Pancreas (tissue), 10 donors: ENCODE results near the gene ZNF296. TPM values are rescaled to one million over a fixed set of nuclear protein-coding genes. Genes with fewer than 3 reads are reported as not detected.

Experiments
- ATAC-seq, 4 donors: fragments of 200-7000 bp; cut with Tn5 transposase; one replicate each; pipeline versions ENCODE4 v1.8.0 to v1.9.1; 2020; ENCODE audit warnings: mild to moderate bottlenecking in 4 of 4, moderate library complexity in 4 of 4
- DNase-seq, 6 donors: peaks; one replicate each; pipeline ENCODE4 v3.0.0-alpha.2; 2020
- FAIRE-seq: peaks from 2 replicates; lab custom pipeline; 2012; peaks lifted over from hg19 to GRCh38; lab: Jason Lieb, UNC
- H3K27ac ChIP-seq, 4 donors: fragments of 200-600 bp; sonication (generic); 1 replicate in 3 of 4; 2 replicates in 1 of 4; pipeline versions ENCODE4 v1.5.0 to v1.8.0; 2020
- H3K27me3 ChIP-seq, 4 donors: fragments of 200-600 bp; one replicate each; pipeline ENCODE4 v1.8.0; 2021
- H3K36me3 ChIP-seq, 3 donors: fragments of 200-600 bp; sonication (generic) in 1 of 3; one replicate each; pipeline versions ENCODE4 v1.5.0 to v1.8.0; 2020 to 2021
- H3K4me1 ChIP-seq, 3 donors: fragments of 200-600 bp; one replicate each; pipeline ENCODE4 v1.8.0; 2021
- H3K4me3 ChIP-seq, 4 donors: fragments of 200-600 bp; sonication (generic) in 2 of 4; one replicate each; pipeline versions ENCODE4 v1.5.0 to v1.8.0; 2020 to 2021
- H3K9me3 ChIP-seq, 4 donors: fragments of 200-600 bp; one replicate each; pipeline ENCODE4 v1.8.0; 2021
- WGBS, 2 donors: extraction: QIAGEN DNeasy Blood & Tissue Kit; methylation state at CpG; one replicate each; pipeline ENCODE4 v1.1.7; 2013; 5-methylcytosine and 5-hydroxymethylcytosine counted together
- intact Hi-C, 3 donors: fragments of 100-400 bp; cut with DNase I; formaldehyde crosslinking; loops; one replicate each; pipeline versions ENCODE4 v1.11.1 to v1.14.2; 2022
- polyA plus RNA-seq, 2 donors: library from polyadenylated mRNA; stranded (reverse); fragments of 200-250 nt; gene quantifications; one replicate each; pipeline ENCODE4 v1.2.3, GENCODE V29; 2013
- total RNA-seq, 6 donors: library from RNA; stranded (reverse); fragmentation: NEBNext Ultra II Directional in 4 of 6; extraction: Animal tissue kit (Norgen Biotek cat#: 25700) in 4 of 6; gene quantifications; one replicate each; pipeline versions ENCODE4 v1.2.1 to v1.2.4, GENCODE V29; 2021 to 2023
- TF ChIP-seq, protein P1 (sequence below), 4 donors: fragments of 200-600 bp; sonication (generic) in 3 of 4; IDR thresholded peaks; one replicate each; pipeline versions ENCODE4 v1.5.0 to v1.8.0; 2021; ENCODE audit warnings: antibody characterized with exemption in 4 of 4
- donor health status: healthy with polysubstance abuse.
- donor health status: DM: no; HTN: no; CAD: no; lungs with moderate emphysema.
- donor health status: DM: no; HTN: no; CAD: no.
- donor health status: control.
- donor health status: control.
- donor health status: Bipolar disorder and iron deficiency.
- donor health status: DM: yes; HTN: yes; CAD: no.
- donor health status: DM: no; HTN: no; CAD: no.
- donor health status: DM: no; HTN: no; CAD: no.
- donor health status: DM: yes; HTN: yes; CAD: no.

Gene ZNF296
- total and polyA plus RNA-seq, 8 donors, result 0.15 to 2.1 (median 0.47) TPM

DNA sequence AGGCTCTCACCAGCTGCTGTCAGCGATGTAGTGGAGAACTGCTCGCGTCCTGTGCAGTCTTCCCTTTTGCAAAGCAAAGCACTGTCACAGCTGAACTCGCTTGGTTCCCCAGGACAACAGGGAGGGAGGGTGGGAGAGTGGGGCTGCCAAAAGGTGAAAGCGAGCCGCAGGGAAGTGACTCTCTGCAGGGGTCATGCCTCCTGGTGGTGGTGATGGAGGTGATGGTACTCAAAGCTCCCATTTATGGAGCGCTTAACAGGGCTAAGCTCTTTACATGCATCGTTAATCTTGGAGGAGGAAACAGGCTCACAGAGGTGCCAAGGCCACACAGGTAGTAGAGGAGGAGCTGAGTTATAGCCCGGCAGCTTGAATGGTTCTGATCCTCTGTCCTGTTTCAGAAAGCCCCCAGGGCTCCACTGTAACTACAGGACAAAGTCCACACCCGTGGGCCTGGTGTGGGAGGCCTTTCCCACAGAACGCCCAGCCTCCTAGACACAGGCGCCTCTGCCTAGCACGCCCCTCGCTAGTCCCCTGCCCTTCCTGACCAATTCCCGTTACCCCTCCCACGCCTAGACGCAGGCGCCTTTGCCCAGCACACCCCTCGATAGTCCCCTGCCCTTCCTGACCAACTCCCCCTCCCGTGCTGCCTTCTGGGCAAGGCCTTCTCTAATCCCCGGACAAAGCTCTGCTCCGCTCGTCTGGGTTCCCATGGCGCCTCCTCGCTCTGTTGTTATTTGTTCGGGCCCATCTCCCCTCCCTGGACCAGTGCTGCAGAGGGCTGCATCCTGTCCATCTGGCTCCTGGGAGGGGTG lies 27.4 kb upstream of the ZNF296 start:
- TF ChIP-seq, protein P1, sequence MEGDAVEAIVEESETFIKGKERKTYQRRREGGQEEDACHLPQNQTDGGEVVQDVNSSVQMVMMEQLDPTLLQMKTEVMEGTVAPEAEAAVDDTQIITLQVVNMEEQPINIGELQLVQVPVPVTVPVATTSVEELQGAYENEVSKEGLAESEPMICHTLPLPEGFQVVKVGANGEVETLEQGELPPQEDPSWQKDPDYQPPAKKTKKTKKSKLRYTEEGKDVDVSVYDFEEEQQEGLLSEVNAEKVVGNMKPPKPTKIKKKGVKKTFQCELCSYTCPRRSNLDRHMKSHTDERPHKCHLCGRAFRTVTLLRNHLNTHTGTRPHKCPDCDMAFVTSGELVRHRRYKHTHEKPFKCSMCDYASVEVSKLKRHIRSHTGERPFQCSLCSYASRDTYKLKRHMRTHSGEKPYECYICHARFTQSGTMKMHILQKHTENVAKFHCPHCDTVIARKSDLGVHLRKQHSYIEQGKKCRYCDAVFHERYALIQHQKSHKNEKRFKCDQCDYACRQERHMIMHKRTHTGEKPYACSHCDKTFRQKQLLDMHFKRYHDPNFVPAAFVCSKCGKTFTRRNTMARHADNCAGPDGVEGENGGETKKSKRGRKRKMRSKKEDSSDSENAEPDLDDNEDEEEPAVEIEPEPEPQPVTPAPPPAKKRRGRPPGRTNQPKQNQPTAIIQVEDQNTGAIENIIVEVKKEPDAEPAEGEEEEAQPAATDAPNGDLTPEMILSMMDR (IDR thresholded peaks at IDR 0.05), result no peak
- Histone ChIP-seq H3K27ac (peak overlapping the region; percentile 53 to 74 (median 56)), H3K4me3 (no peak overlapping the region), H3K27me3 (no peaks in the 10 kb centered on the region), H3K4me1 (peaks cover 9 to 16% (median 12%) of the 10 kb centered on the region in 3 donors), H3K36me3 (no peaks in the 10 kb centered on the region), H3K9me3 (no peaks in the 10 kb centered on the region)
- FAIRE-seq (no peak), DNase-seq (no peak), ATAC-seq (peak; percentile 55 to 72 (median 56))
- intact Hi-C loops, result no loop called here
- WGBS, 2 donors, result 48 to 54% methylated on average over 26 of the region's 26 CpGs

DNA sequence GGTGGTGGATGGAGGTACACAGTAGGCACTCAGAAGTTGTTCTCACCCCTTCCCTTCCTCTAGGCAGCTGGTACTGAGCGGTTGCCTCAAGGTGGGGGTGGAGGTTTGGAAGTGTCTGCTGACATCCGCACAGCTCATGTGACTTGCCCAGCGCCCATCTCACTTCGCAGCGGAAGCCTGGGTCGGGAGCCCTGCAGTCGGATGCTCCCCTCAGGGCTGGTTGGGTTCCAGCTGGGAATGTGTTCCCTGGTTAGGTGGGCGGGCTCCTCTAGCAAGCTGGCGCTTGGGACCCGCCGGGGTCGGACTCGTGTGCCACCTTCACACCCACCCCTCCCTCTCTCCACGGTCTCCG lies 26.9 kb upstream of the ZNF296 start:
- H3K27me3 ChIP-seq, result no peaks in the 10 kb centered on the region
- TF ChIP-seq, protein P1 (IDR thresholded peaks at IDR 0.05), result no peak
- H3K27ac ChIP-seq, result peak overlapping the region in 3 of 4 donors; percentile 39 to 74 (median 55)
- FAIRE-seq, result no peak
- intact Hi-C loops, result no loop called here
- H3K36me3 ChIP-seq, result no peaks in the 10 kb centered on the region
- no peak for DNase-seq
- 46 to 49% methylated on average over 15 of the region's 15 CpGs for WGBS, 2 donors
- no peak overlapping the region for H3K4me3 ChIP-seq
- peak in 3 of 4 donors; percentile 13 to 42 (median 15) for ATAC-seq
- peaks cover 15 to 20% (median 18%) of the 10 kb centered on the region in 3 donors for H3K4me1 ChIP-seq
- no peaks in the 10 kb centered on the region for H3K9me3 ChIP-seq

DNA sequence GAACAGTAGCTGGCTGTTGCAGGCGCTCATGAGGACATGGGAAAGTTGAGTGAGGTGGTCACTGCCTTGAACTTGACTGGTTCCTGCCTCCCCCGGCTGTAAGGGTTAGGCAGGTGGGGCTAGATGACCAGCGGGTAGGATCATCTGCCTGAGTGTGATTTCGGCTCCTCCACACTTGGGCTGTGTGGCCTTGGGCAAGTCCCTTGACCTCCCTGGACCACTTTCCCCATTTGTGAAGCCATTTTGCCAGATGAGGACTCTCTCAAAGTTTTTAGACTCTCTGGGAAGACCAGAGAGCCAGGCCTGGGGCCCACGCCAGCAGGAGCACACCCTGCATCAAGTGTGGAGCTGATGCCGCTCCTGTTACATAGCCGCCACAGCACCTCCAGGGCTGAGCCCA lies 26.2 kb upstream of the ZNF296 start:
- DNase-seq (no peak), FAIRE-seq (no peak), ATAC-seq (no peak)
- Histone ChIP-seq H3K36me3 (no peaks in the 10 kb centered on the region), H3K4me3 (no peak overlapping the region), H3K9me3 (no peaks in the 10 kb centered on the region), H3K27ac (peak overlapping the region in 2 of 4 donors; percentile 55 to 74), H3K4me1 (peaks cover 15 to 24% (median 22%) of the 10 kb centered on the region in 3 donors), H3K27me3 (no peaks in the 10 kb centered on the region)
- TF ChIP-seq, protein P1 (IDR thresholded peaks at IDR 0.05), result no peak
- WGBS, 2 donors, result 95 to 97% methylated on average over 7 of the region's 7 CpGs
- intact Hi-C loops, result no loop called here

DNA sequence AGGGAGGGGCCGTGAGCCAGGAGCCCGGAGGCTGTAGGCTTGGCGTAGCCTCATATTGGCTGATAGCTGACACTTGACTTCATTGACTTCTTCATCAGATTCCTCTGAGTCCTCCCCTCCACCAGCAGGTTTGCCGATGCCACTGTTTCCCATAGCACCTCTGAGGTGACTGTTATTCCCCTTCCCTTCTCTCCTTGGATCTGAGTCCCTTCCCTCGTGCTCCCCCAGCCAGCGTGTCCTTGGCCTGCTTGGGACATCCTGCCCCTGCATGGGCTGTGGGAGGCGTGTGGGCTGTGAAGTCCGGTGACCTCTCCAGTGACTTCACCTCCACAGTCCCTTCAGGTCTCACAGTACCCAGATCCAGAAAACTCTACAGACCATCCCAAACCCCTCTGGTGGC lies 25.5 kb upstream of the ZNF296 start:
- TF ChIP-seq, protein P1 (IDR thresholded peaks at IDR 0.05), result no peak
- intact Hi-C loops, result no loop called here
- ATAC-seq (no peak), FAIRE-seq (no peak), DNase-seq (no peak)
- H3K4me3 ChIP-seq, result no peak overlapping the region
- 75 to 77% methylated on average over 8 of the region's 8 CpGs for WGBS, 2 donors
- no peaks in the 10 kb centered on the region for H3K27me3 ChIP-seq
- peaks cover 15 to 24% (median 22%) of the 10 kb centered on the region in 3 donors for H3K4me1 ChIP-seq
- peak overlapping the region in 1 of 4 donors; percentile 78 for H3K27ac ChIP-seq
- H3K9me3 ChIP-seq, result no peaks in the 10 kb centered on the region
- no peaks in the 10 kb centered on the region for H3K36me3 ChIP-seq

DNA sequence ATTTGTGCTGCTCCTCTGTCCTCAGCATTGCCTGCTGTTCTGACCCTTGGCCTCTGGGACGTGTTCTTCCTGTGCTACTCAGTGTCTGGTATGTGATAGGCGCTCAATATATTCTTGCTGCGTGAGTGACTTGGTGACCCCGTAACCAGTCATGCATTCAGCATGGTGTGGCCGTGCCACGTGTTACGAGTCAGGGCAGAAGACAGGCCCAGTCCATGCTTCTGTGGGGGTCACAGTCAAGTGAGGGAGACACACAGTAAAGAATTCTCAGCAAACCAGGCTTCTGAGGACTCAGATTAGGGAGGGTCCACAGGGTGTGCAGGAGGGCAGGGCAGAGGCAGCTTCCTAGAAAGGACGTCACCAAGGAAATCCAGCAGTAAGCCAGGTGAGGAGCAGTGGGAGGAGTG lies 24.6 kb upstream of the ZNF296 start:
- 76 to 80% methylated on average over 8 of the region's 8 CpGs for WGBS, 2 donors
- H3K27ac ChIP-seq, result peak overlapping the region in 2 of 4 donors; percentile 64 to 78
- no peaks in the 10 kb centered on the region for H3K36me3 ChIP-seq
- peaks cover 15 to 24% (median 22%) of the 10 kb centered on the region in 3 donors for H3K4me1 ChIP-seq
- FAIRE-seq, result no peak
- H3K27me3 ChIP-seq, result no peaks in the 10 kb centered on the region
- no peak for DNase-seq
- no peak overlapping the region for H3K4me3 ChIP-seq
- H3K9me3 ChIP-seq, result no peaks in the 10 kb centered on the region
- intact Hi-C loops, result no loop called here
- no peak for ATAC-seq
- TF ChIP-seq, protein P1 (IDR thresholded peaks at IDR 0.05), result no peak
